ENCODE data around the gene ZBTB2.

The ZBTB2 gene

DNA sequence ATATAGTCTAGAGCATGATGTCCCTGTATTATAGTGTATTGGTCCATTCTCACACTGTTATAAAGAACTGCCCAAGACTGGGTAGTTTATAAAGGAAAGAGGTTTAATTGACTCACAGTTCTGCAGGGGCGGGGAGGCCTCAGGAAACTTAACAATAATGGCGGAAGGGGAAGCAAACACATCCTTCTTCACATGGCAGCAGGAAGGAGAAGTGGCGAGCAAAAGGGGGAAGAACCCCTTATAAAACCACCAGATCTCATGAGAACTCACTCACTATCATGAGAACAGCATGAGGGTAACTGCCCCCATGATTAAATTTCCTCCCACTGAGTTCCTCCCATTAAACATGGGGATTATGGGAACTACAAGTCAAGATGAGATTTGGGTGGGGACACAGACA is 75.7 kb downstream of the ZBTB2 start:
- DNase-seq = peak; percentile 62
- in situ Hi-C loops (cut with MboI; ENCODE audit: low pct_unique_long_range_greater_than_20kb, low sequenced_read_pairs) = loop anchor here (25.0 kb wide), 1 partner anchor 303 kb away; no protein-coding TSS in a partner anchor
